GM23338 (cell line): Measurements from ENCODE around the gene LIPH. TPM values are rescaled to one million over a fixed set of nuclear protein-coding genes. Genes with fewer than 3 reads are reported as not detected.

Source experiments
- ATAC-seq: fragments of 200-7000 bp; cut with Tn5 transposase; 3 replicates; pipeline ENCODE4 v1.9.1; 2020
- DNase-seq: peaks from one replicate; pipeline ENCODE4 v3.0.0-alpha.2; 2015; ENCODE audit warnings: low spot score
- H2AFZ ChIP-seq: fragments of 200-600 bp; sonication (generic); 2 replicates; pipeline ENCODE4 v1.8.0; 2016; ENCODE audit warnings: antibody characterized with exemption, mild to moderate bottlenecking, moderate library complexity
- H3F3A ChIP-seq: fragments of 200-600 bp; sonication (generic); replicated peaks from 2 replicates; pipeline ENCODE4 v1.8.0; 2017; ENCODE audit warnings: antibody characterized with exemption, mixed run types, low read depth
- H3K27ac ChIP-seq: fragments of 200-600 bp; sonication (generic); 2 replicates; pipeline ENCODE4 v1.6.1; 2016; ENCODE audit warnings: low read depth
- H3K27me3 ChIP-seq: fragments of 200-600 bp; sonication (generic); 2 replicates; pipeline ENCODE4 v1.8.0; 2016; ENCODE audit warnings: mild to moderate bottlenecking, mixed run types, moderate library complexity; ENCODE audit not compliant: insufficient read depth
- H3K36me3 ChIP-seq: fragments of 200-600 bp; sonication (generic); 2 replicates; pipeline ENCODE4 v1.8.0; 2016; ENCODE audit warnings: mild to moderate bottlenecking; ENCODE audit not compliant: insufficient read depth
- H3K4me1 ChIP-seq: fragments of 200-600 bp; sonication (generic); 2 replicates; pipeline ENCODE4 v1.8.0; 2016; ENCODE audit warnings: mild to moderate bottlenecking, moderate library complexity; ENCODE audit not compliant: insufficient read depth
- H3K4me2 ChIP-seq: fragments of 200-600 bp; sonication (generic); 2 replicates; pipeline ENCODE4 v1.7.1; 2017; ENCODE audit warnings: mixed run types
- H3K4me3 ChIP-seq: fragments of 200-600 bp; sonication (generic); 2 replicates; pipeline ENCODE4 v1.6.1; 2016; ENCODE audit warnings: mixed run types
- H3K79me2 ChIP-seq: fragments of 200-600 bp; sonication (generic); replicated peaks from 2 replicates; pipeline ENCODE4 v1.8.0; 2017; ENCODE audit warnings: mild to moderate bottlenecking; ENCODE audit not compliant: insufficient read depth
- H3K9me2 ChIP-seq: fragments of 200-600 bp; sonication (generic); 2 replicates; pipeline ENCODE4 v1.8.0; 2017; ENCODE audit not compliant: insufficient read depth
- H4K20me1 ChIP-seq: fragments of 200-600 bp; sonication (generic); replicated peaks from 2 replicates; pipeline ENCODE4 v1.8.0; 2017; ENCODE audit warnings: mild to moderate bottlenecking; ENCODE audit not compliant: insufficient read depth
- H3K27ac Mint-ChIP-seq: 2 replicates; pipeline ENCODE4 v1.8.0; 2020; ENCODE audit warnings: inconsistent platforms, mild to moderate bottlenecking, moderate library complexity, mixed read lengths
- H3K27me3 Mint-ChIP-seq: 3 replicates; pipeline ENCODE4 v1.8.0; 2022; ENCODE audit warnings: low read depth, mild to moderate bottlenecking, moderate library complexity, mixed read lengths, inconsistent platforms; ENCODE audit not compliant: insufficient read depth, poor library complexity
- H3K36me3 Mint-ChIP-seq: 3 replicates; pipeline ENCODE4 v1.8.0; 2021; ENCODE audit warnings: low read depth, mild to moderate bottlenecking, inconsistent platforms, moderate library complexity, mixed read lengths
- H3K4me1 Mint-ChIP-seq: 3 replicates; pipeline ENCODE4 v1.8.0; 2020; ENCODE audit warnings: mild to moderate bottlenecking, inconsistent platforms, mixed read lengths
- H3K4me3 Mint-ChIP-seq: 3 replicates; pipeline ENCODE4 v1.8.0; 2021; ENCODE audit warnings: moderate library complexity, mild to moderate bottlenecking, inconsistent platforms, mixed read lengths
- H3K9me3 Mint-ChIP-seq: 3 replicates; pipeline ENCODE4 v1.8.0; 2020; ENCODE audit warnings: moderate library complexity, mild to moderate bottlenecking, inconsistent platforms, mixed read lengths
- CREB1 ChIP-seq: fragments of 250-450 bp; sonication (Bioruptor Pico); IDR thresholded peaks from 2 replicates; pipeline ENCODE4 v1.5.0; 2020; ENCODE audit warnings: low read depth, mild to moderate bottlenecking, moderate library complexity
- CTCF ChIP-seq, 2 experiments: fragments of 200-600 bp in 1 of 2; sonication (generic) in 1 of 2; conservative IDR thresholded peaks; 2 replicates each; pipeline versions ENCODE4 v1.5.1 to v1.6.1; 2016 to 2017; ENCODE audit warnings: antibody characterized with exemption in 2 of 2, low read depth in 2 of 2, mild to moderate bottlenecking in 2 of 2, moderate library complexity in 1 of 2
- ETS1 ChIP-seq: IDR thresholded peaks from 2 replicates; pipeline ENCODE4 v1.6.1; 2016; ENCODE audit warnings: antibody characterized with exemption
- EZH2phosphoT487 ChIP-seq: fragments of 200-600 bp; sonication (generic); IDR thresholded peaks from one replicate; pipeline ENCODE4 v1.8.1; 2018; ENCODE audit warnings: antibody characterized with exemption; ENCODE audit not compliant: unreplicated experiment
- JUNB ChIP-seq: IDR thresholded peaks from one replicate; pipeline ENCODE4 v1.6.1; 2016; ENCODE audit warnings: antibody characterized with exemption; ENCODE audit not compliant: unreplicated experiment
- NANOG ChIP-seq: IDR thresholded peaks from 2 replicates; pipeline ENCODE4 v1.6.1; 2016; ENCODE audit warnings: antibody characterized with exemption, borderline replicate concordance
- POLR2AphosphoS5 ChIP-seq: IDR thresholded peaks from 2 replicates; pipeline ENCODE4 v1.6.1; 2016; ENCODE audit warnings: antibody characterized with exemption, low read depth
- REST ChIP-seq: IDR thresholded peaks from one replicate; pipeline ENCODE4 v1.6.1; 2018; ENCODE audit warnings: antibody characterized with exemption; ENCODE audit not compliant: unreplicated experiment
- ZNF114 ChIP-seq: fragments of 250-450 bp; sonication (Bioruptor Pico); IDR thresholded peaks from 2 replicates; pipeline ENCODE4 v1.5.0; 2020; ENCODE audit warnings: mild to moderate bottlenecking, moderate library complexity
- ZNF331 ChIP-seq: fragments of 250-450 bp; sonication (Bioruptor Pico); IDR thresholded peaks from 2 replicates; pipeline ENCODE4 v1.5.0; 2020; ENCODE audit warnings: low read depth, mild to moderate bottlenecking, moderate library complexity
- ZNF462 ChIP-seq: fragments of 250-450 bp; sonication (Bioruptor Pico); IDR thresholded peaks from 2 replicates; pipeline ENCODE4 v1.5.0; 2020; ENCODE audit warnings: mild to moderate bottlenecking, moderate library complexity
- polyA plus RNA-seq: library from polyadenylated mRNA; unstranded; fragments of >200 nt; fragmentation: Nextera tagmentation; extraction: Ambion mirVana; gene quantifications from 2 replicates; pipeline ENCODE4 v1.2.1, GENCODE V29; 2016
- total RNA-seq: library from RNA; depleted of rRNA; stranded (reverse); fragments of >200 nt; shearing (Covaris generic); gene quantifications from 2 replicates; pipeline ENCODE4 v1.2.3, GENCODE V29; 2014

LIPH gene
- total and polyA plus RNA-seq, 2 experiments from 2014 or later, result 0.03 to 0.16 TPM

- H3K27ac Mint-ChIP-seq, result no peak overlapping the region
- no peak for TF ChIP-seq JUNB
- no peak for TF ChIP-seq ZNF114 (CRISPR knock-in tag)
- no peak for TF ChIP-seq POLR2AphosphoS5
- no peak for TF ChIP-seq REST
- no peak for TF ChIP-seq ZNF462 (CRISPR knock-in tag)
- no peak for TF ChIP-seq EZH2phosphoT487
- TF ChIP-seq CTCF (conservative IDR thresholded peaks at IDR 0.05; ENCODE audit: low read depth in 2 of 2), result no peak
- no peak for TF ChIP-seq CREB1 (CRISPR knock-in tag)
- no peak for TF ChIP-seq NANOG
- no peak for TF ChIP-seq ETS1
- no peak for TF ChIP-seq ZNF331 (CRISPR knock-in tag)
- ATAC-seq (no peak), DNase-seq (no peak)
- H3K36me3 ChIP-seq, result peaks cover 4% of the 10 kb centered on the region; the same call in 1 of the 2 replicates
- H3K79me2 ChIP-seq, result no peaks in the 10 kb centered on the region
- no peak overlapping the region for H3K4me3 Mint-ChIP-seq
- H3K27ac ChIP-seq, result no peak overlapping the region
- H3F3A ChIP-seq, result no peaks in the 10 kb centered on the region
- no peak overlapping the region for H3K4me2 ChIP-seq
- H3K27me3 ChIP-seq, result no peaks in the 10 kb centered on the region
- no peaks in the 10 kb centered on the region for H3K4me1 ChIP-seq
- H4K20me1 ChIP-seq, result peaks cover 5% of the 10 kb centered on the region; the same call in 1 of the 2 replicates
- peaks cover 22% of the 10 kb centered on the region; the same call in 2 of the 3 replicates for H3K36me3 Mint-ChIP-seq
- no peaks in the 10 kb centered on the region for H3K9me3 Mint-ChIP-seq
- no peak overlapping the region for H3K4me3 ChIP-seq
- H2AFZ ChIP-seq, result no peak overlapping the region
- no peaks in the 10 kb centered on the region for H3K4me1 Mint-ChIP-seq
- H3K27me3 Mint-ChIP-seq, result no peaks in the 10 kb centered on the region
- H3K9me2 ChIP-seq, result no peaks in the 10 kb centered on the region
Measured at GRCh38 chr3:185490241-185490640, 62.1 kb downstream of the LIPH start.
